RWPE1 (cell line): Measurements from ENCODE around the gene PMM1.
"Not testable (repeated sequence)": the region's sequence is repeated elsewhere in the genome, so short reads cannot be mapped to it uniquely, and the experiment has no call there.

Experiments
- CTCF ChIA-PET: fragments of 350-600 bp; sonication (Branson Sonifier 250); formaldehyde crosslinking; extraction: SDS; loops from one replicate; lab custom pipeline; 2021; lab: Yijun Ruan, JAX
- POLR2A ChIA-PET: fragments of 400-600 bp; formaldehyde crosslinking; extraction: SDS; loops from one replicate; lab custom pipeline; 2020; ENCODE audit warnings: antibody characterized with exemption; ENCODE audit not compliant: low non-redundant PET; lab: Yijun Ruan, JAX
- DNase-seq: peaks from one replicate; pipeline ENCODE4 v3.0.0; 2012; ENCODE audit warnings: low spot score
- H3K27ac ChIP-seq: fragments of 450-650 bp; 2 replicates; pipeline ENCODE4 v1.5.1; 2017
- TF ChIP-seq, protein P1 (sequence below): fragments of 450-650 bp; conservative IDR thresholded peaks from 2 replicates; pipeline ENCODE4 v1.5.1; 2017; ENCODE audit warnings: low read depth, mild to moderate bottlenecking

PMM1 gene

DNA sequence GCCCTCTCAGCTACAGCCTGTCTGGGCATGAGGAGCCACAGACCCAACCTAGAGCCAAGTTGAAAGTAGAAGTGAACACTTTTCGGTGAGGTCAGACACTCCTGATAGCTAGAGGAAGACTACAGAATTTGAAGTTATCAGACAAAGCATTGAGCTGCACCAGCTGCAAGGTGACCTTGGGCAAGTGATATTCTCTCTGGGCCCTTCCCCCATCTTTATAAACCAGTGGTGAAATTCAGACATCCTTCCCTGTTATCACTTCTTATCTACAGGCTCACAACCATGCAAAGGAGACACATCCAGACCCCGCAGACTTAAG lies 8.0 kb upstream of the PMM1 start:
- TF ChIP-seq, protein P1, sequence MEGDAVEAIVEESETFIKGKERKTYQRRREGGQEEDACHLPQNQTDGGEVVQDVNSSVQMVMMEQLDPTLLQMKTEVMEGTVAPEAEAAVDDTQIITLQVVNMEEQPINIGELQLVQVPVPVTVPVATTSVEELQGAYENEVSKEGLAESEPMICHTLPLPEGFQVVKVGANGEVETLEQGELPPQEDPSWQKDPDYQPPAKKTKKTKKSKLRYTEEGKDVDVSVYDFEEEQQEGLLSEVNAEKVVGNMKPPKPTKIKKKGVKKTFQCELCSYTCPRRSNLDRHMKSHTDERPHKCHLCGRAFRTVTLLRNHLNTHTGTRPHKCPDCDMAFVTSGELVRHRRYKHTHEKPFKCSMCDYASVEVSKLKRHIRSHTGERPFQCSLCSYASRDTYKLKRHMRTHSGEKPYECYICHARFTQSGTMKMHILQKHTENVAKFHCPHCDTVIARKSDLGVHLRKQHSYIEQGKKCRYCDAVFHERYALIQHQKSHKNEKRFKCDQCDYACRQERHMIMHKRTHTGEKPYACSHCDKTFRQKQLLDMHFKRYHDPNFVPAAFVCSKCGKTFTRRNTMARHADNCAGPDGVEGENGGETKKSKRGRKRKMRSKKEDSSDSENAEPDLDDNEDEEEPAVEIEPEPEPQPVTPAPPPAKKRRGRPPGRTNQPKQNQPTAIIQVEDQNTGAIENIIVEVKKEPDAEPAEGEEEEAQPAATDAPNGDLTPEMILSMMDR = peak; percentile 37; the same call in 1 of the 2 replicates
- ChIA-PET POLR2A (no interaction called here), CTCF (interaction anchor here (0.6 kb wide), 1 partner anchor 354 kb away, joined by 3 read pairs; no protein-coding TSS in a partner anchor)
- DNase-seq = no peak
- peak overlapping the region; percentile 95 for H3K27ac ChIP-seq

DNA sequence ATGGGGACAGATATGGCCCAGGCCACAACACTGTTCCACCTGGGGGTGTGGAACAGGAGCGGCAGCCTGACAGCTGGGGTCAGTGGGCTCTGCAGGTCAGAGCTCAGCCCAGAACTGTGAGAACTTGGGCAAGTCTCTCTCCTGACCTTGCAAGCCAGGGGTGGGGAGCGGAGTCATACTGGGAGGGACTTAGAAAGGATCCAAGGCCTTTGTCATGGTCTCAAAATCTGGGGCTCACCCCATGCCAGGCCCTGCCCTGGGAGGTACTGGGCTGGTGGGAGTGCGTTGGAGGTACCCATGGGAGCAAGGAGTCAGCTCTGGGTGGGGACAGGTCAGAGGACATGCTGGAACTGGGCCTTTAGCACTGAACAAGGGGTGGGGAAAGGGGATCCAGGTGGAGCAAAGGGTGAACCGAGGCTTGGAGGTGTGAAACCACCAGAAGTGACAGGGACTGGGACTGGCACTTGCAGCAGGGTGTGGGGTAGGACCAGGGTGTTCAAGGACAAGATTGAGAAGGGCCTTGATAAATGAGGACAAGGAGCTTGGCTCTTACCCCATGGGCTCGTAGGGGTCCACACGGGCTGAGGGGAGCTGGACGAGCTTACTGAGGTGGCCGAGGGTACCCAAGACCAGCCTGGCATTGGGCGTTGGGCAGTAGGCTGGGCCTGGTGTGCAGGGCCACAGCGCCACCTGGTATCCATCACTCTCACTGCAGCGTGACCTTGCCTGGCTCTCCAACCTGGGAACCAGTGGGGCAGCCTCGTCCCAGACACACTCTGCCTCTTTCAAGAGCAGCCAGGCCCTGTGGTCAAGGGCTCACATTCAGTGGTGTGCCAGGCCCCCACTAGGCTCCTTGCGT lies 7.4 kb upstream of the PMM1 start:
- DNase-seq = no peak
- H3K27ac ChIP-seq = peak overlapping the region; percentile 95
- CTCF ChIA-PET = interaction anchor here (0.6 to 0.9 kb wide), 4 partner anchors 20 to 65 kb away, joined by 3 to 4 read pairs (median 3); no protein-coding TSS in a partner anchor
- TF ChIP-seq, protein P1 = peak; percentile 72
- POLR2A ChIA-PET = no interaction called here

DNA sequence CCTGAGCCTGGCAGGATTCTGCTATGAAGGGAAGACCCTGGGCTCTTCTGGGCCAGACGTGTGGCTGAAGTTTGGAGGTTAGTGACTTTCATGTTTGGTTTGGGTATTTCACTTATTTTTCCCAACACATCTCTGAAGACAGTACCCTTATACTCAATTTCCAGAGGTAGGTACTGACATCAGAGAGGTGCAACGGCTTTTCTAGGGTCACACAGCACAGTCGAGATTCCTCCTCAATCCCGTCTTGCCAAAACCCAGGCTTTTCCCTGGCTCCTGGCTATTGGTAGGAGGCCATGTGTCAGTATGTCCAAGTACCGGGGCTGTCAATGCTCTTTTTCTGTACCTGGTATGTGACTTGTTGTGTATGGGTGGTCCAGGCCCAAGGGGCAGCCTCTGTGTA lies 6.1 kb upstream of the PMM1 start:
- peak overlapping the region; percentile 95 for H3K27ac ChIP-seq
- TF ChIP-seq, protein P1 = no peak
- no peak for DNase-seq
- POLR2A ChIA-PET = no interaction called here
- CTCF ChIA-PET = no interaction called here

DNA sequence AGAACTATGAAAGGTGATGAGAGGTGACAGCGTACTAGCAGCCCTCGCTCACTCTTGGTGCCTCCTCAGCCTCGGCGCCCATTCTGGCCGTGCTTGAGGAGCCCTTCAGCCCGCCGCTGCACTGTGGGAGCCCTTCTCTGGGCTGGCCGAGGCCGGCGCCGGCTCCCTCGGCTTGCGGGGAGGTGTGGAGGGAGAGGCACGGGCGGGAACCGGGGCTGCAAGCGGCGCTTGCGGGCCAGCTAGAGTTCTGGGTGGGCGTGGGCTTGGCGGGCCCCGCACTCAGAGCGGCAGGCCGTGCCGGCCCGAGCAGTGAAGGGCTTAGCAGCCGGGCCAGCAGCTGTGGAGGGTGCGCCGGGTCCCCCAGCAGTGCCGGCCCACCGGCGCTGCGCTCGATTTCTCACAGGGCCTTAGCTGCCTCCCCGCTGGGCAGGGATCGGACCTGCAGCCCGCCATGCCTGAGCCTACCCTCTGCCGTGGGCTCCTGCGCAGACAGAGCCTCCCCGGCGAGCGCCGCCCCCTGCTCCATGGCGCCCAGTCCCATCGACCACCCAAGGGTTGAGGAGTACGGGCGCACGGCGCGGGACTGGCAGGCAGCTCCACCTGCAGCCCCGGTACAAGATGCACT lies 3.8 kb upstream of the PMM1 start:
- CTCF ChIA-PET, POLR2A ChIA-PET, DNase-seq: not testable (repeated sequence)

DNA sequence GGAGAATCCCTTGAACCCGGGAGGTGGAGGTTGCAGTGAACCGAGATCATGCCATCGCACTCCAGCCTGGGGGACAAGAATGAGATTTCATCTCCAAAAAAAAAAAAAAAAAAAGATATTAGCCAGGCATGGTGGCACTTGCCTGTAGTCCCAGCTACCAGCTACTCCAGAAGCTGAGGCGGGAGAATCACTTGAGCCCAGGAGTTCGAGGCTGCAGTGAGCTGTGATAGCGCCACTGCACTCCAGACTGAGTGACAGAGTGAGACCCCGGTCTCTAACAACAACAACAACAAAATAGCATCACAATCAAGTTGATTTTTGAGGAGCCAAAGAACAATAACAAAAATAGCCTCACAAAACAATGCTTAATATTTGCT lies 2.3 kb downstream of the PMM1 start:
- CTCF ChIA-PET = no interaction called here
- TF ChIP-seq, protein P1 = no peak
- POLR2A ChIA-PET = interaction anchor here (0.6 kb wide), 1 partner anchor 88 kb away, joined by 7 read pairs; no protein-coding TSS in a partner anchor
- H3K27ac ChIP-seq = peak overlapping the region; percentile 37
- no peak for DNase-seq

More for the DNA sequence above, 3.8 kb upstream of the PMM1 start:
- not testable (repeated sequence) for H3K27ac ChIP-seq

DNA sequence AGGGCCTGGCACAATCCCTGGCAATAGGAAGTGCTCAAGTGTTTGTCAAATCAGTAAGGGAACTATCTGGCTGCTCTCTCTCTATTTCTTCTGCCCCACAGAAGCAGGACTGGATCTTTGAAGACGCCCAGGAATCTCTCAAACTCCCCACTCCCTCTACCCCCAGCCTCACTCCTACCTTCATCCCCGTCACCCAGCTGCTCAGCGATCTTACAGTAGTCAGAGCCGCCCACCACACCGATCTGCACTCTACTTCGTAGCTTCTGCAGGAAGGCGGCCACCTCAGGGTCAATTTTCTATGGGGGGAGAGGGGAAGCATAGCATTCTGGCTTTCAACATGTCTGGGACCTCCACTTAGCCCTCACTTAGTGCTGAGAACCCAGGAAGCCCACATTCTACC lies 3.7 kb downstream of the PMM1 start:
- TF ChIP-seq, protein P1 = no peak
- ChIA-PET POLR2A (no interaction called here), CTCF (no interaction called here)

DNA sequence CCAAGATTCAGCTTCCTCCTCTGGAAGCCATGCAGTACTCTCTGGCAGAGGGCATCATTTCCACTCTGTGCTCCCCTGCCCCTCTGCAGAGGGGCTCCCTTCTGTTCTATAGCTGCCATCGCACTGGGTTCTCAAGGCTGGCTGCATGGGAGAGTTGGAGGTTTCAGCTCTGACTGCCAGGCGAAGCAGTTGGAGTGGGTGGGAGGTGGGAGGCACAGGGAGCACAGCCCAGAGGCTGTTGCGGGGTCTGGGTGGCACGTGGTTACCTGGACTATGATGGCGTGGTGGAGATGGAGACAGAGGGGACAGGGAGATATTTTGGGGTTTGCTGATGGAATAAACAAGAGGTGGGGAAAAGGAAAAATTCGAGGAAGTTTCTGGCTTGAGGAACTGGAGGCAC lies 4.8 kb downstream of the PMM1 start:
- POLR2A ChIA-PET = no interaction called here
- TF ChIP-seq, protein P1 = no peak

More for the DNA sequence above, 3.7 kb downstream of the PMM1 start:
- no peak for DNase-seq
- peak overlapping the region; percentile 19 for H3K27ac ChIP-seq

More for the DNA sequence above, 4.8 kb downstream of the PMM1 start:
- no peak for DNase-seq
- CTCF ChIA-PET = no interaction called here
- peak overlapping the region; percentile 4; the same call in 1 of the 2 replicates for H3K27ac ChIP-seq
